Measurements from ENCODE around the gene MAP3K21.

Gene MAP3K21

GRCh38 chr1:233326811-233327650, 493 bp upstream of the MAP3K21 start:
- DNase-seq: no peak

DNA sequence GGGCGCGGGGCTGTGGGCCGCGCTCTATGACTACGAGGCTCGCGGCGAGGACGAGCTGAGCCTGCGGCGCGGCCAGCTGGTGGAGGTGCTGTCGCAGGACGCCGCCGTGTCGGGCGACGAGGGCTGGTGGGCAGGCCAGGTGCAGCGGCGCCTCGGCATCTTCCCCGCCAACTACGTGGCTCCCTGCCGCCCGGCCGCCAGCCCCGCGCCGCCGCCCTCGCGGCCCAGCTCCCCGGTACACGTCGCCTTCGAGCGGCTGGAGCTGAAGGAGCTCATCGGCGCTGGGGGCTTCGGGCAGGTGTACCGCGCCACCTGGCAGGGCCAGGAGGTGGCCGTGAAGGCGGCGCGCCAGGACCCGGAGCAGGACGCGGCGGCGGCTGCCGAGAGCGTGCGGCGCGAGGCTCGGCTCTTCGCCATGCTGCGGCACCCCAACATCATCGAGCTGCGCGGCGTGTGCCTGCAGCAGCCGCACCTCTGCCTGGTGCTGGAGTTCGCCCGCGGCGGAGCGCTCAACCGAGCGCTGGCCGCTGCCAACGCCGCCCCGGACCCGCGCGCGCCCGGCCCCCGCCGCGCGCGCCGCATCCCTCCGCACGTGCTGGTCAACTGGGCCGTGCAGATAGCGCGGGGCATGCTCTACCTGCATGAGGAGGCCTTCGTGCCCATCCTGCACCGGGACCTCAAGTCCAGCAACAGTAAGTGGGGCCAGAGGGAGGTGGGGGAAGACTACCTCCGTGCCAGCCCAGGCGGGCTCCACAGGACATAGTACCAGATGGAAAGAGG, 808 bp downstream of the MAP3K21 start:
- no peak for DNase-seq

DNA sequence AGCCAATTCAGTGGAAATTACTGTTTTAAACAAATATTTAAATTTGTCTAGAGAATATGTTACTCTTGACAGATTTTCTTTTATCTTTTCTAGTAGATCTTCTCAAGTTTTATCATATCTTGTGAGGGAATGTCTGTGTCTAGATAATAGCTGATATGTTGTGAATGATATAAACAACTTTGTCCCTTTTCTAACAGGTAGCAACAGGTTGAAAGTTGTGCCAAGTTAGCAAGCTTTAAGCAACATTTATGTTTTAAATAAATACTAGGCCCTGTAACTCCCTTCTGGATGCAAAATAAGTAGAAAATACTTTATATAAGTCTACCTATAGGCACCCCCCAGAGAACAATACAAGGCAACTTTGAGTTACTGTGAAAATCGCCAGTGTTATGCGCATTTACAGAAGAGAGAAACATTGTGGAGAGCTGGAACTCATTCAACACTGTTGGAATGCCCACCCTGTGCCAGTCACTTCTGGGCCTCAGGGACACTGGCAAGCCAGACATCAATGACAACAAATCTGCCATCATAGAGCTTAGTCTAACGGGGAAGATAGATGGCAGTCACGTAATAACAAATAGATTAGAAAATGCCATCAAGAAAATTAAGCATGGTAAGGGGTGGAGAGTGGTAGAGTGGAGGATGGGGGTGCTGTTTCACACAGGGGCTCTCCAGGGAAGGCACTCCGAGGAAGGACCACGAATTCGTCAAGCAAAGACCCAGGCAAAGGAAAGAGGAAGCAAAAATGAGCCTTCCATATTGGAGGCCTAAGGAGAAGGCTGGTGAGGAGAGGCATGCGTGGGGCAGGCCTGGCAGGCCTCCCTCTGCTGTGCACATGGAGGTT, 4.4 kb downstream of the MAP3K21 start:
- no peak for DNase-seq

- no peak for DNase-seq
These were observed 5.6 kb downstream of the MAP3K21 start for GRCh38 chr1:233333086-233333485.

- DNase-seq: no peak
These were observed 6.6 kb downstream of the MAP3K21 start for GRCh38 chr1:233334092-233334491.

GRCh38 chr1:233336554-233337456, 9.3 kb downstream of the MAP3K21 start:
- DNase-seq: no peak

- DNase-seq: no peak
These were observed 10.0 kb downstream of the MAP3K21 start for GRCh38 chr1:233337505-233337904.

DNA sequence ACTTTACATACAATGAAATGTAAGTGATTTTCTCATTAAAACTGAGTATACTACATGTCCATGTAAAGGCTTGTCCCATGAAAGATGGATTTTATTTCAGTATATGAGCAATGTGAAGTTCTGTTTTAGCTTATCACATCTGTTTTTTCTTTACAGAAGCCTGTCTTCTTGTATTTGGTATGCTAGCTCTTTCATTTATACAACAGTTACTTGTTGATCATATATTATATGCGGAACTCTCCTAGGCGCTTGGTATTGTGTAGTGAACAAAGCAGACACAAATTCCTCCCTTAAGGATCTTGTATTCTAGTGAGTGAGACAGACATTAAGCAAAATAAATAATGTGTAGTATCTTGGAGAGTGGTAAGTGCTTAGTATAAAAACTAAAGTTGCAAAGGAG, 10.6 kb downstream of the MAP3K21 start:
- no peak for DNase-seq

GRCh38 chr1:233340031-233340555, 12.6 kb downstream of the MAP3K21 start:
- DNase-seq: no peak

DNA sequence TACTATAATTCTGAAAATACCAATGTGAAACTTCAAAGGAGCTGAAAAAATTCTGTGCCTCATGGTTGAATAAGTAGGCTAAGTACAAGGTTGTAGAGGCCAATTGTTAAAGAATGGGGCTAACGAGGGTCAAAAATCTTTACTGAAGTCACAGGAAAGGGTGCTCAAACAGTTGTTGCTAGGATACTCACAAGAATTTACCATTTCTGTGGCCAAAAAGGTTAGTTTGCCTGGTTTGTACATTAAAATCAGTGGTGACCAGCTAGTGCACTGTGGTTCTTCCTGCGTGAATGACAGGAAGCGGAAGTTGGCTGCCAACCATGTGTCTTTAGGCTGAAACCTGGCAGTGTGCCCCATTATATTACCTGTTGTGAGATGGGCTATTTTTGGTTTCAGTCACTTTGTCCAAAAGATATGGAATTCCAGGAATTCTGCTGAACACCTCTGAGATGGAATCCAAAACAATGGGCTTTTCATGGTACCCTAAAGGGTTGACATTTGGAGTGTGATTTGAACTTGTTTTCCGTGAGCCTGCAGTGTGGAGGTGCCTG, 13.5 kb downstream of the MAP3K21 start:
- DNase-seq: no peak

DNA sequence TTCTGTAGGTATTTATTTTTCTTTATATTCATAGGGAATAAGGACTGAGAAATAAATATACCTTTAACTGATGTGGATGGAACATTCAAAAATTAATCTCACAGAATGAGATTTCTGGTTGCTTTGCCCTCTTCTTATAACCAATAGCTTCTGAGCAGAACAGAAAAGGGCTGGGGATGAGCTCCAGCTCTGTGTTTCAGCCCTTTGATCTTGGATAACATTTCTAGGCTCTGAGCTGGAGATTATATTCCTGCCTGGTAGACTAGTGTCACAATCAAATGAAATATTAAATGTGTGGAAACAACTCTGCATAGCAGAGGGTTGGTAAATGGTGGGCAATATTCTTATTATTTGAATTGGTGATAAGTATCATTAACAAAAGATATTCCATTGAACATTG, 14.6 kb downstream of the MAP3K21 start:
- no peak for DNase-seq

DNA sequence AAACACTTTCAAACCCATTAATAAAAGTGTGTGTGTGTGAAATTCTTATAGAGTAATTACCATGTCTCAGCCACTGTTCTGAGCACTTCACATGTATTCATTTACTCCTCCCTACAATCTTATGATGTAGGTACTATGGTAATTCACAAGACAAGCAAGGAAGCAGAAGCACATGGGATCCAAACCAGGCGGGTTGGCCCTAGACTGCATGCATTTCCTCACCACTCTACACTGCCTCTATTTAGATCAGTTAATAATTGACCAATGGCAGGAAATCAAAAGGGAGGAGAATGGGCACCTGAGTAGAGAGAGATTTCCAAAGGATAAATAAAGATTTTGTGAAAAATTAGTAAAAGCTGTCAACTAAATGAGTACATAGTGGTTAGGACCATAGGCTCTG, 15.7 kb downstream of the MAP3K21 start:
- no peak for DNase-seq

- DNase-seq: no peak
These were observed 19.8 kb downstream of the MAP3K21 start for GRCh38 chr1:233347338-233347737.

DNA sequence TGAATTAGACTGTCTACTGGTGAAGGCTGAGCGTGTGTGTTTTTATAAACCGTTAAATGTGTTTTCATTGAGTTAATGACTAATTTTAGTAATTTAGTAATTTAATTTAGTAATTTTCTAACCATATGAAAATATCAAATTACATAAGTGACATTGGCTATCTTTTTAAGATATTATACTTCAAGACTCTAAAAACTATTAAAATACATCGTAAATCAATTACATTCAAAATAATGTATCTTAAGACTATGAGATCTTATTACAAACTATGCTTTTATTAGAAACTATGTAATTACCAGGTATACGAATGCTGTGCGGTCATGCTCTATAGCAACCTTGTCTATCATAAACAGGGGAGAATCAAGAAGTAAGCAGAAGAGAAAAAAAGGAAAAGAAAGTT, 21.6 kb downstream of the MAP3K21 start:
- DNase-seq: no peak

- no peak for DNase-seq
These were observed 27.5 kb downstream of the MAP3K21 start for GRCh38 chr1:233354983-233355382.

DNA sequence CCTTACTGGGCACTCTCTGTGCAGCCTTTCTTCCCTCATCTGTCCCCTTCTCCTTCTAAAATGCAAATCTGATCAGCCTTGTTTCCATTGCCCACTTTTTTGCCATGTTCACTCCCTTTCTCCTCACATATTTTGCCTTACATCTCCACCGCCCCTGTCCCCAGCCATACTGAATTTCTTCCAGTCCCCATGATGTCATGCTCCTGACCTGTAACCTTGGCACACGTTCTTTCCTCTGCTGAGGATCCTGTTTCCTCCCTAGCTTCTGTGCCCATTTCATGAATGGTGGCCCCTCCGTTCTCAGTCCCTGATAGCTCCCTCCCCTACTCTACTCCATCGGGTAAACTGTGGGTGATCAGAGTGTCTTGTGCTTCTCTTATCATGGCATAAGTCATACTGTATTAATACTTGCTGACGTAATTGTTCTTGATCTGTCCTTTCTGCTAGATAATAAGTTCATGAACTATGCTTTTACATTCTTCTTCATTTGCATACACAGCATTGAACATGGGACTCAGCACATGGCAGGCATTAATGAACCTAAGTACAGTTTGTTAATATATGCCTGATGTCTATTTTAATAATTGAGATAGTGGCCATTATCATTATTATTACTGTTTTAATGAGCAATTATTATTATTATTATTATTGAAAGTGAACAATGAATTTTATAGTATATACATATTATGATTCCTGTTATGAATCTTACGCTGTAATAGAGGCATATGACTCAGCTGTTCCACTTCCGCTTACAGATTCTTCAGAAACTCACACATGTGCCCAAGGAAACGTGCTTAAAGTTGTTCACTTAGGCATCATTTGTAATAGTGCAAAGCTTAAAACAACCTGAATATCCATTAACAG, 28.5 kb downstream of the MAP3K21 start:
- DNase-seq: no peak

DNA sequence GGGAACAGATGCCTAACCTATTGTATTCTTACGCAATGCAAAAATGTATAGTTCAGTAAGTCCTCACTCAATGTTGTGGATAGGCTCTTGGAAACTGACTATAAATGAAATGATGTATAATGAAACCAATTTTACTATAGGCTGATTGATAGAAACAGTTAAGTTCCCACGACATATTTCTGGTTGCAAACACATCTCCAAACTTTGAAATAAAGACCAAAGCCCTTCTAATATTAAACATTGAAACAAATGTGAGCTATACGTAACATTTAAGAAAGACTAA, 29.1 kb downstream of the MAP3K21 start:
- DNase-seq: no peak

- no peak for DNase-seq
These were observed 30.3 kb downstream of the MAP3K21 start for GRCh38 chr1:233357595-233358397.

- DNase-seq: no peak
These were observed 31.9 kb downstream of the MAP3K21 start for GRCh38 chr1:233359431-233359830.

DNA sequence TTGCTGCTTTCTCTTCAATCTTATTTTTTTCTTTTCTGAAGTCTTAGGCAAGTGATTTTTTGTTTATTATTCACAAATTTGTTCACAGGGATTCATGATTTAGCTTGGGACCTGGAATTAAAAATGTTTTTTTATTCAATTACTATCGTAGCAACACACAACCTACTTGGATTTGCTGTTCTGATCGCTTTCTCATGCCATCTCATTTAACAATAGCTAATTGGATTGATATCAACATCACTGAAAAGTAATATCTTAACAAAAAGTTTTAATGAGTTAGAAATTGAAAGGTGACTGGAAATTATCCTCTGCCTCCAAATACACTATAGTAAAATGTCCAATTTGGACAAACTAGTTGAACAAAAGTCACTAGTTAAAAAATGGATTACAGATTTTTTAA, 32.4 kb downstream of the MAP3K21 start:
- DNase-seq: no peak

Measured in fibroblast of skin of right quadriceps (primary cell).